Transverse colon (tissue), 4 donors: Measurements from ENCODE around the gene MGMT. TPM values are rescaled to one million over a fixed set of nuclear protein-coding genes. Genes with fewer than 3 reads are reported as not detected.

Experiments used
- DNase-seq: peaks from one replicate; pipeline ENCODE4 v3.0.0-alpha.2; 2019
- H3K27ac ChIP-seq, 4 donors: fragments of 200-600 bp; sonication (generic); 2 replicates each; pipeline ENCODE4 v1.5.1; 2016 to 2018; ENCODE audit warnings: inconsistent platforms in 4 of 4
- H3K27me3 ChIP-seq: fragments of 200-600 bp; sonication (generic); 2 replicates; pipeline ENCODE4 v1.5.1; 2017; ENCODE audit warnings: inconsistent platforms
- H3K36me3 ChIP-seq, 4 donors: fragments of 200-600 bp; sonication (generic); 2 replicates each; pipeline ENCODE4 v1.5.1; 2017 to 2019; ENCODE audit warnings: inconsistent platforms in 4 of 4
- H3K4me1 ChIP-seq, 4 donors: fragments of 200-600 bp; sonication (generic); 2 replicates each; pipeline ENCODE4 v1.5.1; 2017 to 2020; ENCODE audit warnings: inconsistent platforms in 4 of 4
- H3K4me3 ChIP-seq, 4 donors: fragments of 200-600 bp; sonication (generic); 1 replicate in 1 of 4; 2 replicates in 3 of 4; pipeline versions ENCODE4 v1.5.1 to v1.6.1; 2017 to 2019; ENCODE audit warnings: inconsistent platforms in 4 of 4
- H3K9me3 ChIP-seq, 2 donors: fragments of 200-600 bp; sonication (generic); 2 replicates each; pipeline ENCODE4 v1.5.1; 2017 to 2019; ENCODE audit warnings: inconsistent platforms in 2 of 2
- EP300 ChIP-seq: sonication (generic); formaldehyde crosslinking; IDR thresholded peaks from one replicate; pipeline ENCODE4 v1.6.1; 2017; ENCODE audit warnings: antibody characterized with exemption, low read depth
- POLR2A ChIP-seq: fragments of 450-650 bp; IDR thresholded peaks from one replicate; pipeline ENCODE4 v1.6.1; 2016; ENCODE audit warnings: antibody characterized with exemption, mild to moderate bottlenecking, moderate library complexity
- POLR2AphosphoS5 ChIP-seq, 3 donors: sonication (generic); formaldehyde crosslinking; IDR thresholded peaks; one replicate each; pipeline ENCODE4 v1.6.1; 2016; ENCODE audit warnings: antibody characterized with exemption in 3 of 3
- WGBS, 2 donors: methylation state at CpG; one replicate each; pipeline ENCODE4 v1.1.5; 2018; ENCODE audit warnings: low coverage in 1 of 2; 5-methylcytosine and 5-hydroxymethylcytosine counted together
- in situ Hi-C, 4 donors: fragments of 200-750 bp; cut with MboI; loops; one replicate each; pipeline versions ENCODE4 v1.15.0 to v1.15.1; 2017; ENCODE audit warnings: low sequenced_read_pairs in 3 of 4, low pct_ligation_motif_present in 1 of 4, low pct_unique_long_range_greater_than_20kb in 1 of 4
- intact Hi-C: fragments of 100-400 bp; cut with DNase I; formaldehyde crosslinking; loops from one replicate; pipeline ENCODE4 v1.15.1; 2023; ENCODE audit warnings: low total_unique reads
- total RNA-seq, 4 donors: library from RNA; depleted of rRNA; stranded (reverse); fragments of >200 nt; gene quantifications; one replicate each; pipeline ENCODE4 v1.1.0, GENCODE V29; 2016
- TF ChIP-seq, protein P1 (sequence below), 5 experiments: fragments of 200-600 bp in 3 of 5; fragments of 450-650 bp in 2 of 5; sonication (generic) in 3 of 5; IDR thresholded peaks; 1 replicate in 2 of 5; 2 replicates in 3 of 5; pipeline ENCODE4 v1.5.1; 2016 to 2017; ENCODE audit warnings: antibody characterized with exemption in 5 of 5, inconsistent platforms in 3 of 5, mild to moderate bottlenecking in 2 of 5, moderate library complexity in 1 of 5

The MGMT gene
- total RNA-seq, 4 donors from 2014 or later: 6.6 to 28.9 (median 14.0) TPM

DNA sequence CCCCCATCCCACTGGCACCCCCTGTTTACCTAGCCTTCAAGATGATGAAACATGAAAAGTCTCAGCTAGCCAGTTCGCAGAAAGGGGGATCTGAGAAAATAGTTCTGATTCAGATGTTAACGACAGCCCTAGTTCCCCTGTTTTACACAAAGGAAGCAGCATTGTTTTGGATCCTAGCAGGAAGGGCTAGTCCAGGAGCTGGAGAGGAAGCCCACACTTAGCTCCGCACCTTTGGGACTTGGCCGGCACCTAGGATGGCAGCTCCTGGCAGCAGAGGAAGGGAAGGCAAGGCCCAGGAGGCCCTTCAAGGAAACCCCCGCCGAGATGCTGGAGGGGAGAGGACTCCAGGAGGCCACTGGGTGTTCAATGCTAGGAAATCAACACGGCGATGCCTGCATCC, 29.0 kb upstream of the MGMT start:
- Histone ChIP-seq H3K9me3 (no peaks in the 10 kb centered on the region), H3K4me1 (no peaks in the 10 kb centered on the region), H3K27me3 (no peaks in the 10 kb centered on the region), H3K27ac (no peak overlapping the region), H3K36me3 (no peaks in the 10 kb centered on the region), H3K4me3 (no peak overlapping the region)
- TF ChIP-seq POLR2AphosphoS5 (IDR thresholded peaks at IDR 0.05) (no peak), POLR2A (no peak), EP300 (no peak)
- TF ChIP-seq, protein P1, sequence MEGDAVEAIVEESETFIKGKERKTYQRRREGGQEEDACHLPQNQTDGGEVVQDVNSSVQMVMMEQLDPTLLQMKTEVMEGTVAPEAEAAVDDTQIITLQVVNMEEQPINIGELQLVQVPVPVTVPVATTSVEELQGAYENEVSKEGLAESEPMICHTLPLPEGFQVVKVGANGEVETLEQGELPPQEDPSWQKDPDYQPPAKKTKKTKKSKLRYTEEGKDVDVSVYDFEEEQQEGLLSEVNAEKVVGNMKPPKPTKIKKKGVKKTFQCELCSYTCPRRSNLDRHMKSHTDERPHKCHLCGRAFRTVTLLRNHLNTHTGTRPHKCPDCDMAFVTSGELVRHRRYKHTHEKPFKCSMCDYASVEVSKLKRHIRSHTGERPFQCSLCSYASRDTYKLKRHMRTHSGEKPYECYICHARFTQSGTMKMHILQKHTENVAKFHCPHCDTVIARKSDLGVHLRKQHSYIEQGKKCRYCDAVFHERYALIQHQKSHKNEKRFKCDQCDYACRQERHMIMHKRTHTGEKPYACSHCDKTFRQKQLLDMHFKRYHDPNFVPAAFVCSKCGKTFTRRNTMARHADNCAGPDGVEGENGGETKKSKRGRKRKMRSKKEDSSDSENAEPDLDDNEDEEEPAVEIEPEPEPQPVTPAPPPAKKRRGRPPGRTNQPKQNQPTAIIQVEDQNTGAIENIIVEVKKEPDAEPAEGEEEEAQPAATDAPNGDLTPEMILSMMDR (IDR thresholded peaks at IDR 0.05): no peak
- intact Hi-C loops (loop anchor here (10.0 kb wide), 1 partner anchor 1907 kb away; no protein-coding TSS in a partner anchor), in situ Hi-C loops (no loop called here)
- WGBS, 2 donors: 79 to 87% methylated on average over 3 to 8 of the region's 8 CpGs
- no peak for DNase-seq

DNA sequence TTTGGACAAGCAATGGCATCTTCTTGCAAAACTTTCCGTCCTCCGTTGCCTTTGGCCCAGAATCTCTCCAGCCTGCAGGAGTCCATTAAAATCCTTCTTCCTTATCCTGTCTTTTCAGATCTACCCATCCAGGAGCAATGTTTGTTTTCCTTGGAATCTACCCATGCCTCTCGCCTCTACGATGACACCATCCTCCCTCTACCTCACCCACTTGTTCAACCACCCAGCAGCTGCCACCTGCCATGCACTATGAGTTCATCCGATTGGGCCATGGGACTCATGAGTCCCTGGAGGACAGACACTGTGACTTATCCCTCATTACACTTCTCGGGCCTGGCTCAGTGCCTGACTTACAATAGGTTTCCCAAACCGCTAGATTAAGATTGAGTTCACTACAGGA, 26.8 kb upstream of the MGMT start:
- 85% methylated on average over 7 of the region's 7 CpGs; no CpG with 5 or more reads in 1 of the 2 donors for WGBS, 2 donors
- TF ChIP-seq EP300 (no peak), POLR2A (no peak), POLR2AphosphoS5 (IDR thresholded peaks at IDR 0.05) (no peak)
- TF ChIP-seq, protein P1 (IDR thresholded peaks at IDR 0.05): no peak
- H3K9me3 ChIP-seq: no peaks in the 10 kb centered on the region
- H3K36me3 ChIP-seq: no peaks in the 10 kb centered on the region
- H3K27me3 ChIP-seq: no peaks in the 10 kb centered on the region
- H3K4me3 ChIP-seq: no peak overlapping the region
- H3K4me1 ChIP-seq: no peaks in the 10 kb centered on the region
- DNase-seq: no peak
- in situ Hi-C loops (no loop called here), intact Hi-C loops (no loop called here)
- no peak overlapping the region for H3K27ac ChIP-seq

DNA sequence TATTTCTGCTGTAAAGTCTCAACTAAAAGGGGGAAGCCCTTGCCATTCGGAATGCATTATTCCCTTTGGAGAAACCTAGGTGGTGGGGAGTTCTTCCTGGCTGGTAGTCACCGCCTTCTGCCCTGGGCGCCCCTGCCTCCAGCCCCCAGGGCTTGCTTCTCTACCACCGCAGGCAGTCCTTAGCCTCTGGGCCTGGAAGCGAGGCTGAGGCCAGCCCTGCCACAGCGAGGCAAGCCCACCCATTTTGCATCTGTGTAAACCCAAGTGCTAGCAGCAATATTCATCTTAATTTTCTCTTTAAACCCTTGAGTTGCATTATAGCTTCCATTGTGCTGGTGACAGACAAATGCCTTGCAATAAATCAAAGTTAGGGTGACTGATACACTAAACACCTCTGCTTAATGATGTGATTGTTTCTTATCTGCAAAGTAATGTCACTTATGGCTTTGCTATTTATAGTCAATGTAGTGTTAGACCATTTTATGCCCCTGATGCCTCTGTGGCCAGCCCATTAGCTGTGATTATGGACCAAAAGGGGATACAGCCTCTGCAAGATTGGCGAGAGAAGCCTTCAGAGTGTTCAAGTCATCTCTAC, 26.2 kb upstream of the MGMT start:
- no peak for DNase-seq
- intact Hi-C loops (no loop called here), in situ Hi-C loops (no loop called here)
- no peak overlapping the region for H3K27ac ChIP-seq
- H3K27me3 ChIP-seq: no peaks in the 10 kb centered on the region
- no peak for TF ChIP-seq EP300
- TF ChIP-seq, protein P1 (IDR thresholded peaks at IDR 0.05): no peak
- TF ChIP-seq POLR2AphosphoS5 (IDR thresholded peaks at IDR 0.05): no peak
- no peak for TF ChIP-seq POLR2A
- 87 to 100% methylated on average over 1 to 7 of the region's 7 CpGs for WGBS, 2 donors
- H3K36me3 ChIP-seq: no peaks in the 10 kb centered on the region
- H3K9me3 ChIP-seq: no peaks in the 10 kb centered on the region
- no peaks in the 10 kb centered on the region for H3K4me1 ChIP-seq
- no peak overlapping the region for H3K4me3 ChIP-seq

DNA sequence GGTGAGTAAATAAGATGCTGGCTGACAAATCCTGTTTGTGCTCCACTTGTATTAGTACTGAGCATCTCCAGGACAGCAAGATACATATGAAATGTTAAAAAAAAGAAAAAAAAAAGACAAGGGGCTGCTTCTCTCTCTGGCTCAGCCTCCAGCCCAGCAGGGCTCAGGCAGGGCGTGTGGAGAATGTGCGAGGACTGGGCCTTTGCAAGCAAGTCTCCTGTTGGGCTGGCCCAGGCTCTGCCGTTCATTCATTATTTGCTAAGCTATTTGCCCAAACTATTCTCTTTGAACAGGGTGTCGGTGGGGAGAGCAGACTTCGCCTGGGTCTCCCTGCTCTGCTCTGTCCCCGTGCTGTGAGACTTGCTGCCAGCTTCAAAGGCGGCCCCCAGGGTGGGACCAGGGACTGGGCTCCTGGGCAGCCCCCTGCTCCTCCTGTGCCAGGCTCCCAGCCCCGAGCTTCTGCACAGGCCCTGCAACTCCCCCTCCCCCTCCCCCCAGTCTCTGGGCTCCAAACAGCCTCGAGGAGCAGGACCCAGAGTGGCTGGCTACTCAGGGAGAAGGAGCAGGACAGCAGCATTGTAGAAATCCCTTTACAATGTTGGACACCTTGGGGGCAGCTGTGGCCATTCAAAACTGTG, 25.6 kb upstream of the MGMT start:
- H3K27ac ChIP-seq: no peak overlapping the region
- WGBS, 2 donors: 68 to 89% methylated on average over 2 to 9 of the region's 9 CpGs
- H3K36me3 ChIP-seq: no peaks in the 10 kb centered on the region
- TF ChIP-seq POLR2AphosphoS5 (IDR thresholded peaks at IDR 0.05) (no peak), POLR2A (no peak), EP300 (no peak)
- TF ChIP-seq, protein P1 (IDR thresholded peaks at IDR 0.05): no peak
- H3K27me3 ChIP-seq: no peaks in the 10 kb centered on the region
- H3K9me3 ChIP-seq: no peaks in the 10 kb centered on the region
- H3K4me1 ChIP-seq: no peaks in the 10 kb centered on the region
- no peak for DNase-seq
- intact Hi-C loops (no loop called here), in situ Hi-C loops (no loop called here)
- no peak overlapping the region for H3K4me3 ChIP-seq
